Neural cell (in vitro differentiated cells): Measurements from ENCODE around the gene EP400. TPM values are rescaled to one million over a fixed set of nuclear protein-coding genes. Genes with fewer than 3 reads are reported as not detected.

ENCODE experiments used
- H2AFZ ChIP-seq: fragments of 200-600, 300-800 bp; sonication (generic), shearing (Covaris generic); 2 replicates; pipeline ENCODE4 v1.6.0; 2014; ENCODE audit warnings: low read depth, mild to moderate bottlenecking, antibody characterized with exemption, low read length, moderate library complexity
- H3F3A ChIP-seq: fragments of 200-600 bp; shearing (Covaris generic); 2 replicates; pipeline ENCODE4 v1.6.1; 2016; ENCODE audit warnings: mild to moderate bottlenecking, moderate library complexity, mixed read lengths, antibody characterized with exemption, low read length; ENCODE audit not compliant: insufficient read depth, poor library complexity, severe bottlenecking
- H3K27ac ChIP-seq: fragments of 200-600, 300-800 bp; sonication (generic), shearing (Covaris generic); 2 replicates; pipeline ENCODE4 v1.5.1; 2014; ENCODE audit warnings: mild to moderate bottlenecking, low read length, moderate library complexity
- H3K27me3 ChIP-seq: fragments of 300-800, 200-600 bp; sonication (generic), shearing (Covaris generic); 2 replicates; pipeline ENCODE4 v1.6.0; 2014; ENCODE audit warnings: mild to moderate bottlenecking, low read depth, low read length, moderate library complexity; ENCODE audit not compliant: insufficient read depth
- H3K36me3 ChIP-seq: fragments of 300-800, 200-600 bp; sonication (generic), shearing (Covaris generic); 2 replicates; pipeline ENCODE4 v1.5.1; 2014; ENCODE audit warnings: mild to moderate bottlenecking, antibody characterized with exemption, low read length, moderate library complexity; ENCODE audit not compliant: insufficient read depth
- H3K4me2 ChIP-seq: fragments of 300-800, 200-600 bp; sonication (generic), shearing (Covaris generic); 2 replicates; pipeline ENCODE4 v1.6.0; 2014; ENCODE audit warnings: mild to moderate bottlenecking, low read length
- H3K4me3 ChIP-seq: fragments of 300-800, 200-600 bp; sonication (generic), shearing (Covaris generic); 2 replicates; pipeline ENCODE4 v1.5.1; 2014; ENCODE audit warnings: mild to moderate bottlenecking, low read length, moderate library complexity
- H3K79me2 ChIP-seq: fragments of 200-600 bp; shearing (Covaris generic); replicated peaks from 2 replicates; pipeline ENCODE4 v1.6.0; 2014; ENCODE audit warnings: mild to moderate bottlenecking, low read length, moderate library complexity; ENCODE audit not compliant: insufficient read depth
- H3K9ac ChIP-seq: fragments of 300-800, 200-600 bp; sonication (generic), shearing (Covaris generic); 2 replicates; pipeline ENCODE4 v1.6.1; 2016; ENCODE audit warnings: mild to moderate bottlenecking, low read length, mixed read lengths
- H3K9me2 ChIP-seq: fragments of 200-600 bp; shearing (Covaris generic); 2 replicates; pipeline ENCODE4 v1.6.1; 2016; ENCODE audit warnings: mild to moderate bottlenecking, low read length, mixed read lengths; ENCODE audit not compliant: insufficient read depth
- H3K9me3 ChIP-seq: fragments of 200-600, 300-800 bp; sonication (generic), shearing (Covaris generic); 2 replicates; pipeline ENCODE4 v1.6.1; 2016; ENCODE audit warnings: mild to moderate bottlenecking, mixed run types, low read length, moderate library complexity, mixed read lengths
- H4K20me1 ChIP-seq: fragments of 200-600 bp; shearing (Covaris generic); 2 replicates; pipeline ENCODE4 v1.6.1; 2016; ENCODE audit warnings: mild to moderate bottlenecking, mixed run types; ENCODE audit not compliant: insufficient read depth
- EP300 ChIP-seq: fragments of 450-650 bp; conservative IDR thresholded peaks from 2 replicates; pipeline ENCODE4 v1.6.1; 2014; ENCODE audit warnings: antibody characterized with exemption, mild to moderate bottlenecking, moderate library complexity; ENCODE audit not compliant: poor library complexity, severe bottlenecking
- EZH2 ChIP-seq: fragments of 200-600, 300-800 bp; shearing (Covaris generic), sonication (generic); IDR thresholded peaks from 2 replicates; pipeline ENCODE4 v1.6.1; 2014; ENCODE audit warnings: antibody characterized with exemption, low read length, borderline replicate concordance, mild to moderate bottlenecking; ENCODE audit not compliant: insufficient read depth, poor library complexity, severe bottlenecking
- MXI1 ChIP-seq: fragments of 450-650 bp; conservative IDR thresholded peaks from 2 replicates; pipeline ENCODE4 v1.6.1; 2014; ENCODE audit warnings: antibody characterized with exemption, mild to moderate bottlenecking; ENCODE audit not compliant: poor library complexity, severe bottlenecking
- POLR2AphosphoS5 ChIP-seq: IDR thresholded peaks from 2 replicates; pipeline ENCODE4 v1.6.1; 2012
- RAD21 ChIP-seq: fragments of 450-650 bp; conservative IDR thresholded peaks from 2 replicates; pipeline ENCODE4 v1.6.1; 2014; ENCODE audit warnings: antibody characterized with exemption, mild to moderate bottlenecking, moderate library complexity
- SMC3 ChIP-seq: fragments of 450-650 bp; conservative IDR thresholded peaks from 2 replicates; pipeline ENCODE4 v1.6.1; 2014; ENCODE audit warnings: antibody characterized with exemption, mild to moderate bottlenecking, moderate library complexity; ENCODE audit not compliant: poor library complexity
- TAF1 ChIP-seq: IDR thresholded peaks from 2 replicates; pipeline ENCODE4 v1.6.1; 2012; ENCODE audit warnings: low read depth
- polyA plus RNA-seq: library from polyadenylated mRNA; depleted of rRNA; stranded (reverse); fragments of >200 nt; gene quantifications from 2 replicates; pipeline ENCODE4 v1.2.3, GENCODE V29; 2014
- TF ChIP-seq, protein P1 (sequence below): IDR thresholded peaks from 2 replicates; pipeline ENCODE4 v1.6.1; 2012; ENCODE audit warnings: borderline replicate concordance
- TF ChIP-seq, protein P2 (sequence below): fragments of 450-650 bp; IDR thresholded peaks from 2 replicates; pipeline ENCODE4 v1.5.1; 2014; ENCODE audit warnings: antibody characterized with exemption, mild to moderate bottlenecking, moderate library complexity; ENCODE audit not compliant: poor library complexity, severe bottlenecking

EP400 gene
- polyA plus RNA-seq, 1 donor from 2014 or later, result 19.4 TPM

DNA sequence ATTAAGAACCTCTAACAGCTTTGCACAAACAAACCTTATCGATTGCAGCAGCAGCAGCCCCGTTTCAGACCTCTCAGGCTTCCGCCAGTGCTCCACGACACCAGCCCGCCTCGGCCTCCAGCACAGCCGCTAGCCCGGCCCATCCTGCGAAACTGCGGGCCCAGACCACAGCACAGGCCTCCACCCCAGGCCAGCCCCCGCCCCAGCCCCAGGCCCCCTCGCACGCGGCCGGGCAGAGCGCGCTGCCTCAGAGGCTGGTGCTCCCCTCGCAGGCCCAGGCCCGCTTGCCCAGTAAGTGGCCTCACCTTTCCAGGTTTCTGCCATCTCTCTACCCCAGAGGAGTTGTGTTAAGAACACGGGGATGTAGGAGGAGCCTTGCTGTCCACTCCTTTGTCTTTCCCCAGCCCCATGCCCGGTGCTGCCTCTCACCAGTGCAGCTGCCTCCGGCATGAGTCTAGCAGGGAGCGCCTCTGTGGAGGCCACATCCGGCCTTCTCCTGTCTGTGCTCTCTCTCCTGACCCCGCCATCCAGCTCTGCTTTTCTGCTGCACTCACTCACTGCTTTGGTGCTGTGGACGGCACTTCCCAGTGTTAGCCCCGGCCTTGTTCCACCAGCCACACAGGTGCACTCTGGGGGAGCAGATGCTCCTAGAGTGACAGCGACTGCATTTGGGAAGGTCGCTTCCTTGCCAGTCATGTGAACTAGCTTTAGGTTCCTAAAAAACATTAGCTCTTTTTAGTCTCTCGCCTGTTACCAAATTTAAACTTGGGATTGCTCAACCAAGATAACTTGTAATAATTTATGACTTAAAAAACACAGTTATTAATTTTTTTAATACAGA lies 71.5 kb downstream of the EP400 start:
- H3K36me3 ChIP-seq, result peaks cover 5% of the 10 kb centered on the region

DNA sequence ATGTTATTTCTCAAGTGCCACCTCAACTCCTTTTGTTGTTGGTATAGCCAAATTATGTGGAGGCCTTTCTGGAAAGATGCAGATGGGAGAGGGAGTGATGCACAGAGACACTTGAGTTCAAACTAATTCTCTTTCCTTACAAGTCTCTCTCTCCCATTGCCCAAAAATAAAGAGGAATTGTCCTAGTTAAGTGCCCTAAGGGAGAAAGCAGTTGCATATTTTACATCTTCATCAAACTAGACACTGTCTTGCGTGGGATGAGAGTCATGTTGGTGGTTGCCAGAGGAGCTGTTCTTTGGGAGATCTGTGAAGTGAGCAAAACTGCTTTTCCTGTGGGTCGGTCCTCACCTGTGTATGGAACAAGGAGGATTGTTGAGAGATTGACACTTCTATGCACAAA lies 72.2 kb downstream of the EP400 start:
- no peak overlapping the region for H3K4me2 ChIP-seq
- H2AFZ ChIP-seq, result no peak overlapping the region
- H3K4me3 ChIP-seq, result no peak overlapping the region
- H4K20me1 ChIP-seq, result no peaks in the 10 kb centered on the region
- H3K9me2 ChIP-seq, result no peaks in the 10 kb centered on the region
- H3K79me2 ChIP-seq, result no peaks in the 10 kb centered on the region
- peaks cover 5% of the 10 kb centered on the region for H3K36me3 ChIP-seq
- H3K9me3 ChIP-seq, result no peaks in the 10 kb centered on the region
- no peaks in the 10 kb centered on the region for H3K27me3 ChIP-seq
- H3K27ac ChIP-seq, result no peak overlapping the region
- H3F3A ChIP-seq, result no peaks in the 10 kb centered on the region
- no peak overlapping the region for H3K9ac ChIP-seq
- TF ChIP-seq EP300, result no peak

More for the DNA sequence above, 71.5 kb downstream of the EP400 start:
- TF ChIP-seq POLR2AphosphoS5 (no peak), MXI1 (no peak), TAF1 (no peak), EZH2 (no peak), SMC3 (no peak), EP300 (no peak), RAD21 (no peak)
- TF ChIP-seq, protein P1, sequence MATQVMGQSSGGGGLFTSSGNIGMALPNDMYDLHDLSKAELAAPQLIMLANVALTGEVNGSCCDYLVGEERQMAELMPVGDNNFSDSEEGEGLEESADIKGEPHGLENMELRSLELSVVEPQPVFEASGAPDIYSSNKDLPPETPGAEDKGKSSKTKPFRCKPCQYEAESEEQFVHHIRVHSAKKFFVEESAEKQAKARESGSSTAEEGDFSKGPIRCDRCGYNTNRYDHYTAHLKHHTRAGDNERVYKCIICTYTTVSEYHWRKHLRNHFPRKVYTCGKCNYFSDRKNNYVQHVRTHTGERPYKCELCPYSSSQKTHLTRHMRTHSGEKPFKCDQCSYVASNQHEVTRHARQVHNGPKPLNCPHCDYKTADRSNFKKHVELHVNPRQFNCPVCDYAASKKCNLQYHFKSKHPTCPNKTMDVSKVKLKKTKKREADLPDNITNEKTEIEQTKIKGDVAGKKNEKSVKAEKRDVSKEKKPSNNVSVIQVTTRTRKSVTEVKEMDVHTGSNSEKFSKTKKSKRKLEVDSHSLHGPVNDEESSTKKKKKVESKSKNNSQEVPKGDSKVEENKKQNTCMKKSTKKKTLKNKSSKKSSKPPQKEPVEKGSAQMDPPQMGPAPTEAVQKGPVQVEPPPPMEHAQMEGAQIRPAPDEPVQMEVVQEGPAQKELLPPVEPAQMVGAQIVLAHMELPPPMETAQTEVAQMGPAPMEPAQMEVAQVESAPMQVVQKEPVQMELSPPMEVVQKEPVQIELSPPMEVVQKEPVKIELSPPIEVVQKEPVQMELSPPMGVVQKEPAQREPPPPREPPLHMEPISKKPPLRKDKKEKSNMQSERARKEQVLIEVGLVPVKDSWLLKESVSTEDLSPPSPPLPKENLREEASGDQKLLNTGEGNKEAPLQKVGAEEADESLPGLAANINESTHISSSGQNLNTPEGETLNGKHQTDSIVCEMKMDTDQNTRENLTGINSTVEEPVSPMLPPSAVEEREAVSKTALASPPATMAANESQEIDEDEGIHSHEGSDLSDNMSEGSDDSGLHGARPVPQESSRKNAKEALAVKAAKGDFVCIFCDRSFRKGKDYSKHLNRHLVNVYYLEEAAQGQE, result no peak
- TF ChIP-seq, protein P2, sequence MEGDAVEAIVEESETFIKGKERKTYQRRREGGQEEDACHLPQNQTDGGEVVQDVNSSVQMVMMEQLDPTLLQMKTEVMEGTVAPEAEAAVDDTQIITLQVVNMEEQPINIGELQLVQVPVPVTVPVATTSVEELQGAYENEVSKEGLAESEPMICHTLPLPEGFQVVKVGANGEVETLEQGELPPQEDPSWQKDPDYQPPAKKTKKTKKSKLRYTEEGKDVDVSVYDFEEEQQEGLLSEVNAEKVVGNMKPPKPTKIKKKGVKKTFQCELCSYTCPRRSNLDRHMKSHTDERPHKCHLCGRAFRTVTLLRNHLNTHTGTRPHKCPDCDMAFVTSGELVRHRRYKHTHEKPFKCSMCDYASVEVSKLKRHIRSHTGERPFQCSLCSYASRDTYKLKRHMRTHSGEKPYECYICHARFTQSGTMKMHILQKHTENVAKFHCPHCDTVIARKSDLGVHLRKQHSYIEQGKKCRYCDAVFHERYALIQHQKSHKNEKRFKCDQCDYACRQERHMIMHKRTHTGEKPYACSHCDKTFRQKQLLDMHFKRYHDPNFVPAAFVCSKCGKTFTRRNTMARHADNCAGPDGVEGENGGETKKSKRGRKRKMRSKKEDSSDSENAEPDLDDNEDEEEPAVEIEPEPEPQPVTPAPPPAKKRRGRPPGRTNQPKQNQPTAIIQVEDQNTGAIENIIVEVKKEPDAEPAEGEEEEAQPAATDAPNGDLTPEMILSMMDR, result no peak
- H3K9me2 ChIP-seq, result no peaks in the 10 kb centered on the region
- no peak overlapping the region for H3K4me3 ChIP-seq
- no peaks in the 10 kb centered on the region for H3K79me2 ChIP-seq
- no peak overlapping the region for H2AFZ ChIP-seq
- no peaks in the 10 kb centered on the region for H4K20me1 ChIP-seq
- no peaks in the 10 kb centered on the region for H3K9me3 ChIP-seq
- no peak overlapping the region for H3K4me2 ChIP-seq
- H3K27ac ChIP-seq, result no peak overlapping the region
- no peaks in the 10 kb centered on the region for H3F3A ChIP-seq
- no peaks in the 10 kb centered on the region for H3K27me3 ChIP-seq
- H3K9ac ChIP-seq, result no peak overlapping the region
